ENCODE data around the gene CNTNAP5. TPM values are rescaled to one million over a fixed set of nuclear protein-coding genes. Genes with fewer than 3 reads are reported as not detected.
"Not testable (repeated sequence)": the region's sequence is repeated elsewhere in the genome, so short reads cannot be mapped to it uniquely, and the experiment has no call there.

Gene CNTNAP5
- total RNA-seq, 1 donor from 2014 or later, result not detected

GRCh38 chr2:124354466-124354865 is 329.4 kb downstream of the CNTNAP5 start:
- Mint-ChIP-seq H3K36me3 (ENCODE audit: unreplicated experiment) (no peaks in the 10 kb centered on the region), H3K4me1 (ENCODE audit: unreplicated experiment) (no peaks in the 10 kb centered on the region), H3K27me3 (ENCODE audit: unreplicated experiment) (no peaks in the 10 kb centered on the region), H3K4me3 (ENCODE audit: unreplicated experiment) (no peak overlapping the region), H3K27ac (ENCODE audit: unreplicated experiment) (no peak overlapping the region), H3K9me3 (ENCODE audit: unreplicated experiment) (peaks cover 11% of the 10 kb centered on the region)
- no peak for DNase-seq (ENCODE audit: extremely low spot score, unreplicated experiment)
- no peak for TF ChIP-seq CTCF (IDR thresholded peaks at IDR 0.05)

GRCh38 chr2:124361966-124362365 is 336.9 kb downstream of the CNTNAP5 start:
- H3K9me3 Mint-ChIP-seq (ENCODE audit: unreplicated experiment), result peaks cover 27% of the 10 kb centered on the region
- DNase-seq (ENCODE audit: extremely low spot score, unreplicated experiment); H3K4me3 Mint-ChIP-seq (ENCODE audit: unreplicated experiment); H3K27me3 Mint-ChIP-seq (ENCODE audit: unreplicated experiment); H3K4me1 Mint-ChIP-seq (ENCODE audit: unreplicated experiment); H3K27ac Mint-ChIP-seq (ENCODE audit: unreplicated experiment); H3K36me3 Mint-ChIP-seq (ENCODE audit: unreplicated experiment): not testable (repeated sequence)

GRCh38 chr2:124369181-124369580 is 344.1 kb downstream of the CNTNAP5 start:
- no peaks in the 10 kb centered on the region for H3K27me3 Mint-ChIP-seq (ENCODE audit: unreplicated experiment)
- H3K4me3 Mint-ChIP-seq (ENCODE audit: unreplicated experiment), result no peak overlapping the region
- no peak for DNase-seq (ENCODE audit: extremely low spot score, unreplicated experiment)
- H3K9me3 Mint-ChIP-seq (ENCODE audit: unreplicated experiment), result peaks cover 56% of the 10 kb centered on the region
- H3K36me3 Mint-ChIP-seq (ENCODE audit: unreplicated experiment), result no peaks in the 10 kb centered on the region
- no peak for TF ChIP-seq CTCF (IDR thresholded peaks at IDR 0.05)
- H3K4me1 Mint-ChIP-seq (ENCODE audit: unreplicated experiment), result no peaks in the 10 kb centered on the region
- H3K27ac Mint-ChIP-seq (ENCODE audit: unreplicated experiment), result no peak overlapping the region

- Mint-ChIP-seq H3K27ac (ENCODE audit: unreplicated experiment) (no peak overlapping the region), H3K4me3 (ENCODE audit: unreplicated experiment) (no peak overlapping the region), H3K9me3 (ENCODE audit: unreplicated experiment) (peaks cover 6% of the 10 kb centered on the region), H3K4me1 (ENCODE audit: unreplicated experiment) (no peaks in the 10 kb centered on the region), H3K36me3 (ENCODE audit: unreplicated experiment) (no peaks in the 10 kb centered on the region), H3K27me3 (ENCODE audit: unreplicated experiment) (no peaks in the 10 kb centered on the region)
- no peak for DNase-seq (ENCODE audit: extremely low spot score, unreplicated experiment)
- no peak for TF ChIP-seq CTCF (IDR thresholded peaks at IDR 0.05)
These were observed 355.2 kb downstream of the CNTNAP5 start for GRCh38 chr2:124380221-124380749.

- no peaks in the 10 kb centered on the region for H3K4me1 Mint-ChIP-seq (ENCODE audit: unreplicated experiment)
- no peak for TF ChIP-seq CTCF (IDR thresholded peaks at IDR 0.05)
- H3K36me3 Mint-ChIP-seq (ENCODE audit: unreplicated experiment), result no peaks in the 10 kb centered on the region
- H3K4me3 Mint-ChIP-seq (ENCODE audit: unreplicated experiment), result no peak overlapping the region
- H3K27me3 Mint-ChIP-seq (ENCODE audit: unreplicated experiment), result no peaks in the 10 kb centered on the region
- DNase-seq (ENCODE audit: extremely low spot score, unreplicated experiment), result no peak
- no peaks in the 10 kb centered on the region for H3K9me3 Mint-ChIP-seq (ENCODE audit: unreplicated experiment)
- H3K27ac Mint-ChIP-seq (ENCODE audit: unreplicated experiment), result no peak overlapping the region
These were observed 357.1 kb downstream of the CNTNAP5 start for GRCh38 chr2:124382067-124382618.
